Fibroblast of lung (primary cell): ENCODE results near the gene WDR90. TPM values are rescaled to one million over a fixed set of nuclear protein-coding genes. Genes with fewer than 3 reads are reported as not detected.

Experiments
- DNase-seq, 2 donors: peaks; one replicate each; pipeline versions ENCODE4 v3.0.0 to v3.0.0-alpha.2; 2010; ENCODE audit warnings: low read depth in 2 of 2
- H2AFZ ChIP-seq: 2 replicates; pipeline ENCODE4 v1.5.1; 2012; ENCODE audit warnings: low read length, control low read depth, inconsistent platforms
- H3K27ac ChIP-seq: 2 replicates; pipeline ENCODE4 v1.5.1; 2011; ENCODE audit warnings: low read length, control low read depth; ENCODE audit not compliant: insufficient read depth
- H3K27me3 ChIP-seq: 2 replicates; pipeline ENCODE4 v1.5.1; 2011; ENCODE audit warnings: mild to moderate bottlenecking, low read length; ENCODE audit not compliant: control insufficient read depth, insufficient read depth
- H3K36me3 ChIP-seq: 2 replicates; pipeline ENCODE4 v1.5.1; 2011; ENCODE audit warnings: low read length; ENCODE audit not compliant: control insufficient read depth, insufficient read depth
- H3K4me1 ChIP-seq: 2 replicates; pipeline ENCODE4 v1.5.1; 2011; ENCODE audit warnings: low read length; ENCODE audit not compliant: control insufficient read depth, insufficient read depth; ENCODE audit errors: extremely low read depth
- H3K4me2 ChIP-seq: 2 replicates; pipeline ENCODE4 v1.5.1; 2011; ENCODE audit warnings: low read length, control low read depth; ENCODE audit not compliant: insufficient read depth; ENCODE audit errors: extremely low read depth
- H3K4me3 ChIP-seq, 4 experiments: fragments of 200-600 bp in 1 of 4; sonication (generic) in 1 of 4; replicated peaks in 1 of 4; 2 replicates each; pipeline ENCODE4 v1.5.1; 2011 to 2016; ENCODE audit warnings: low read length in 4 of 4, low read depth in 3 of 4, mild to moderate bottlenecking in 3 of 4, control low read depth in 2 of 4, inconsistent platforms in 1 of 4, mixed read lengths in 1 of 4; ENCODE audit not compliant: insufficient read depth in 1 of 4; ENCODE audit errors: control extremely low read depth in 1 of 4
- H3K79me2 ChIP-seq: 2 replicates; pipeline ENCODE4 v1.5.1; 2012; ENCODE audit warnings: mild to moderate bottlenecking, low read length, inconsistent platforms; ENCODE audit not compliant: control insufficient read depth, insufficient read depth
- H3K9ac ChIP-seq: 2 replicates; pipeline ENCODE4 v1.5.1; 2011; ENCODE audit warnings: mild to moderate bottlenecking, low read length, control low read depth; ENCODE audit not compliant: insufficient read depth
- H3K9me3 ChIP-seq: 2 replicates; pipeline ENCODE4 v1.5.1; 2012; ENCODE audit warnings: low read depth, low read length; ENCODE audit not compliant: control insufficient read depth, insufficient read depth
- H4K20me1 ChIP-seq: 2 replicates; pipeline ENCODE4 v1.5.1; 2011; ENCODE audit warnings: low read length; ENCODE audit not compliant: control insufficient read depth, insufficient read depth; ENCODE audit errors: extremely low read depth
- CTCF ChIP-seq, 2 donors: IDR thresholded peaks in 1 of 2; conservative IDR thresholded peaks in 1 of 2; 1 replicate in 1 of 2; 2 replicates in 1 of 2; pipeline ENCODE4 v1.5.1; 2011 to 2012; ENCODE audit warnings: low read length in 2 of 2, control low read depth in 1 of 2, inconsistent platforms in 1 of 2, low read depth in 1 of 2, mild to moderate bottlenecking in 1 of 2
- EZH2 ChIP-seq: IDR thresholded peaks from 2 replicates; pipeline ENCODE4 v1.5.1; 2012; ENCODE audit warnings: low read length, control low read depth, mild to moderate bottlenecking; ENCODE audit errors: missing control alignments
- polyA plus RNA-seq, 2 donors: library from polyadenylated mRNA; depleted of rRNA in 1 of 2; stranded (reverse) in 1 of 2; unstranded in 1 of 2; fragments of >200 nt; gene quantifications; 2 replicates each; pipeline ENCODE4 v1.2.1, GENCODE V29; 2011 to 2012; ENCODE audit warnings: missing spikeins in 1 of 2
- total RNA-seq: library from RNA; depleted of rRNA; stranded (reverse); fragments of >200 nt; gene quantifications from 2 replicates; pipeline ENCODE4 v1.2.1, GENCODE V29; 2014

WDR90 gene
- total and polyA plus RNA-seq, 2 donors (not counting 1 experiment from before 2014, with no cell fraction given), result 2.9 to 4.8 TPM

- Histone ChIP-seq H3K4me1 (peaks cover 6% of the 10 kb centered on the region), H2AFZ (no peak overlapping the region), H3K27ac (no peak overlapping the region), H3K9me3 (no peaks in the 10 kb centered on the region), H3K79me2 (no peaks in the 10 kb centered on the region), H4K20me1 (no peaks in the 10 kb centered on the region), H3K27me3 (no peaks in the 10 kb centered on the region), H3K36me3 (no peaks in the 10 kb centered on the region), H3K4me2 (peak overlapping the region; percentile 80), H3K9ac (no peak overlapping the region), H3K4me3 (peak overlapping the region in 2 of 4 experiments; percentile 71 to 79)
- TF ChIP-seq EZH2, result no peak
- TF ChIP-seq CTCF (conservative IDR thresholded peaks at IDR 0.05 in 1 of 2, IDR thresholded peaks at IDR 0.05 in 1 of 2; ENCODE audit: low read depth in 1 of 2, low read length in 2 of 2), result no peak
- no peak for DNase-seq
These were observed 6.2 kb upstream of the WDR90 start for GRCh38 chr16:643050-643368.

GRCh38 chr16:644556-644955, 4.6 kb upstream of the WDR90 start:
- Histone ChIP-seq H3K4me1 (peaks cover 10% of the 10 kb centered on the region), H4K20me1 (no peaks in the 10 kb centered on the region), H3K79me2 (peaks cover 6% of the 10 kb centered on the region), H3K9me3 (no peaks in the 10 kb centered on the region), H3K4me3 (no peak overlapping the region), H3K27me3 (no peaks in the 10 kb centered on the region), H3K36me3 (no peaks in the 10 kb centered on the region), H3K27ac (no peak overlapping the region), H3K9ac (no peak overlapping the region), H2AFZ (no peak overlapping the region), H3K4me2 (no peak overlapping the region)
- TF ChIP-seq CTCF (conservative IDR thresholded peaks at IDR 0.05 in 1 of 2, IDR thresholded peaks at IDR 0.05 in 1 of 2; ENCODE audit: low read depth in 1 of 2, low read length in 2 of 2), result no peak
- TF ChIP-seq EZH2, result no peak
- DNase-seq, result no peak

DNA sequence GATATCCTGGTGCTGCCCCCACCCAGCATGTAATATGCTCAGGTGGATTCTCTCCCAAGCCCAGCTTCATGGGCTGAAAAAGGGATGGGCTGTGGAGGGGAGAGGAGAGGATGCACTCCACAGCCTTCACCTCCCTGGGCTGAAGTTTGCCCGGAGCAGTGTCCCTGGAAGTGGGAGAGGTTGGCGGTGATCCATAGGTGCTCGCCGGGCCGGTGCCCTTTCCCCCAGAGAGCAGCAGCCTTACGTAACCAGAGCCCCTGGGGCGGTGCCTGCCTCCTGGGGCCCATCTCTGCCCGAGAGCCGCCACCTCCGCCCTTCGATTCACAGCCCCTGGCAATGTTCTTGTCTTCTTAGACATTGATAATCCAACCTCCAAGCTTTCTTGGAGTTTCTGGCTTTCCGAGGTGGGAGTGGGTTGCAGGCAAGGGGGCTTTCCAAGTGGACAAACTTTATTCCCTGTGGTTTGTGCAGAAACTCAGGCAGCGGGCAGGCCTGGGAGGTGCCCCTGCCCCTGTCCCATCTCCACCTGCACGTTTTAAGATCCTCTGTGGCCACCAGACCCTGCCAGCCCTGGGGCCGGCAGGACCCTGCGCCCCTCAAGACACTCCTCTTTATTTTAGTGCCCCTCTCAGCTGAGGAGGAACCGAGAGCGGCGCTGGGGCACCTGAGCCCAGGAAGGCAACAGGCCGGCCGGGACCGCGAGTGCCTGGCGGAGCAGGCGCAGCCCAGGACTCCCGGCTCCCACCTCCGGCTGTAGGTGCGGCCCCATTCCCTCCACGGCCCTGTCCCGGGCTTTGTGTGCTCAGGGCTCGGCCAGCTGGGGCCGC, 3.1 kb upstream of the WDR90 start:
- H3K79me2 ChIP-seq, result peaks cover 6% of the 10 kb centered on the region
- H3K9me3 ChIP-seq, result no peaks in the 10 kb centered on the region
- H3K4me2 ChIP-seq, result no peak overlapping the region
- TF ChIP-seq CTCF (conservative IDR thresholded peaks at IDR 0.05 in 1 of 2, IDR thresholded peaks at IDR 0.05 in 1 of 2; ENCODE audit: low read depth in 1 of 2, low read length in 2 of 2) (no peak), EZH2 (no peak)
- no peak overlapping the region for H3K4me3 ChIP-seq
- no peak overlapping the region for H2AFZ ChIP-seq
- H3K27me3 ChIP-seq, result no peaks in the 10 kb centered on the region
- H3K36me3 ChIP-seq, result no peaks in the 10 kb centered on the region
- H3K9ac ChIP-seq, result no peak overlapping the region
- H3K4me1 ChIP-seq, result peaks cover 13% of the 10 kb centered on the region
- H3K27ac ChIP-seq, result no peak overlapping the region
- DNase-seq, result no peak
- no peaks in the 10 kb centered on the region for H4K20me1 ChIP-seq
